GM21723 (cell line): ENCODE results near the gene B3GALT4.
A peak's percentile ranks its signal among the peaks of the same experiment; 100 is the strongest.

ENCODE experiments used
- ATAC-seq: cut with Tn5 transposase; IDR thresholded peaks from one replicate; pipeline ENCODE4 v1.9.1; 2021; ENCODE audit warnings: mild to moderate bottlenecking, moderate library complexity; ENCODE audit not compliant: unreplicated experiment

Gene B3GALT4

DNA sequence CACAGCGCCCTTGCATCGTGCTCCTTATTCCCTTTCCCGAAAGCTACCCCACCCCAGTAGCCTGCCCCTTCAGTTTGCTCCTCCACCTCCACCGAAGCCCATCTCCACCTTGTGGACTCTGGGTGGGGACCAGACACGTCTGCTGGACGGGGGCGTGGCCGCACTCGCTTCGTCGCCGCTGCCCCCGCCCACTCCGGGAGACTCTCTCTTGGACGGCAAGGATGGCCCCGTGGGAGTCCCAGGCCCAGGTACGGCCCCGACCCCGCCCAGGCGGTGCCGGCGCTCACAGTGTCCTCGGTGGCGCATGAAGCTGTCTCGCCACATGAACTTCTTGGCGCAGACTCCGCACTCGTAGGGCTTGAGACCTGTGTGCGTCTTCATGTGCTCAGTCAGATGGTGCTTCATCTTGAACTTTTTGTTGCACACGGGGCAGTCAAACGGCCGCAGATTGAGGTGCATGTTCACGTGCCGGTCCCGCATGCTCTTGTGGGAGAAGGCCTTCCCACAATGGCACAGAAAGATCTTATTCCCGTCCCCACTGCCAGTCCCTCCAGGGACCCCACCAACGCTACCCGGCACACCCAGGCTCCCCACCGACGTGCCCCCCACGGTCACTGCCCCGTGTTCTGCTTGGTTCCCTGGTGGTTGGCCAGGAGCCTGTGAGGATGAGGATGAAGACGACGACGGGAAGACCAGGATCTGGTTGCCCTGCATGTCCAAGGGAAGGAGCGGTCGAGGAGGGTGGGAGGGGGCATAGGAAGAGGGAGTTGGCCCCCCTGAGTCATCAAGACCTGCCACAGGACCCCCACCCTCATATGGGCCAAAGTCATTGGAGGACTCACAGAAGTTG is 38.2 kb downstream of the B3GALT4 start:
- ATAC-seq, result no peak

DNA sequence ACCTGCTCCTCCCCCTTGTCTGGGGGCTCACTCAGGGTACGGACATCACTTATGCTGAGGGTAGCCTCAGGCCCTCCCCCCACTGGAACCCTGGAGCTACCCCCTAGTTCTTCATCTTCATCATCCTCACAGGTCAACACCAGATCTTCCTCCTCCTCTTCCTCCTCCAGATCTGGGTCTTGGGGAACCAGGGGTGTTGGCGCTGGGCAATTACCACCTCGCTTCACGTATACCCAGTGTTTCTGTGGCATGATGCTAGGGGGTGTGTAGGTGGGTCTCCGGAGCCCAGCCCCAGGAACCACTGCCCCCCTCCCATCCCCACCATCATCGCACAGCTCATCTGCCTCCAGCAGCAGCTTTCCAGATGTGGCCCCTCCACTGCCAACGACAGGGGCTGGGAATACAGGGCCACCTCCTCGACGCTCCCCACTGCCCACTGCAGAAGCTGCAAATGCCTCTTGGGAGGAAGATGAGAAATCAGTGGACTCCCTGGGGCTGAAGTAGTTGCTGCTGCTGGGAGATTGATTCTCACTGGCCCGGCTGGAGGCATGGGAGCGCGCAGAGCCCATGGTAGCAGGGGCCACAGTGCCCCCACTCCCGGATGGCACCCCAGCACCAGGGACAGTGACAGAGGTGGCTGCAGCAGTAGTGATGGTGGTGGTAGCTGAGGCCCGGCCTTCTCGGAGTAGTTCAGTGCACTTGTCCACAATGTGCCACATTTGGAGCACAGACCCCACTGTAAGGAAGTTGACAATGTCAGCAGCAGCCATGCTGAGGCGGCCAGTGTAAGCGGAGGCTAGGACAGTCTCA is 39.1 kb downstream of the B3GALT4 start:
- ATAC-seq, result no peak

GRCh38 chr6:33316603-33317418 is 39.9 kb downstream of the B3GALT4 start:
- ATAC-seq, result no peak

GRCh38 chr6:33317419-33317668 is 40.4 kb downstream of the B3GALT4 start:
- ATAC-seq, result no peak

- peak; percentile 39 for ATAC-seq
Observed at GRCh38 chr6:33317669-33318425, 40.9 kb downstream of the B3GALT4 start, which contains the start of gene ZBTB22. TSS of gene ZBTB22 (minus strand) at chr6:33317744. CDS start at chr6:33316916, 828 bp downstream.

GRCh38 chr6:33318426-33319073 is 41.6 kb downstream of the B3GALT4 start:
- no peak for ATAC-seq

GRCh38 chr6:33319939-33320314 is 43.0 kb downstream of the B3GALT4 start:
- no peak for ATAC-seq

DNA sequence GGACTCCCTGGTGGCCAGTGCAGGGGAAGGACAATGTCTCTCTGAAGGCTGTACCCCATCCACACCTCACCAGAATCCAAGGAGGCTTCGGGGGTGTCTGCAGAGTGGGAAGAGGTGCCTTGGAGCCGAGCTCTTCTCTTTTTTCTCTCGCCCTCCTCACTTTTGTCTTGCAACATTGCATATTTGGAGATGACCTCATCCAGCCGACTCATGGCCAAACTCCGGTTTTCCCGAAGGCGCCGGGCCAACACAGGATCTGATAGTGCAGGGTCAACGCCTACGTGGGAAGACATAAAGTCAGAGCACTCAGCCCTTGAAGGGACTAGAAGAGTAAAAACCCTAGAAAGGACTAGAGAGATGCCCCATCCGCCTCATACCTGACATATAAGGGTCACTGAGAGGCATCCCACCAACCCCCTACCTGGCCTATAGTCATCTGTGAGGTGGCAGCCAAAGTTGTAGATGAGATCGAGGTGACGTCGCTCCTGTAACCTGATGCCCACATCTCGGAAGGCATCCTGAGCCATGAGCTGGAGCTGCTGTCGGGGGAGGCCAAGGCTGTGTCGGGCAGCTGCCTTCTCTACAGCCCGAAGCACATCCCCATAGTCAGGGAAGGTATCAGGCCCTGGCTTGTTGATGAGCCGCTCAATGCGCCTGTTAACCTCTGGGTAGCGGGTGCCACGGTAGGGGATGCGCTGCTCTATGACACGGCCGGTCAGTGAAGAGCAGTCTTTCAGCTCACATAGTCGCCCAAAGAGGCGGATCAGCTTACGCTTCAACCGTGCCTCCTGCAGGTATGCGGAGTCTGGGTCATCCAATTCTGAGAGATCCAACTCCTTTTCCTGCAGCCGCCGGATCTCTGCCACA is 43.6 kb downstream of the B3GALT4 start:
- ATAC-seq, result no peak

GRCh38 chr6:33321227-33321626 is 44.3 kb downstream of the B3GALT4 start:
- no peak for ATAC-seq

DNA sequence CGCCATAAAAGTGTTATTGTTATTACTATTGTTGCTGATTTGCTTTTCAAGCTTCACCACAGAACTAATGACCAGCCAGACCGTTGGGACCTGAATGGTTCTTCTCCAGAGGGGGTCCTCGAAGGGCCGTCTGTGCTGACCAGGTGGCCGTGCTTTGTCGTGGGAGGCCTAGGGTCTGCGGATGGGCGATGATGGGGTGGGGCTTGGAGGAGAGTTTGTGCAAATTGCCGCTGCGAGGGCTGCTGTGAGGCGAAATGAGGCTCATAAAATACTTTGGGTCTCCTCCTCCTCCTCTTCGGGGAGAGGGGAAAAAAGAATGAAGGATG is 46.7 kb downstream of the B3GALT4 start:
- ATAC-seq, result no peak

- no peak for ATAC-seq
Observed at GRCh38 chr6:33324125-33324524, 47.2 kb downstream of the B3GALT4 start.
